Stimulated activated naive CD8-positive, alpha-beta T cell treated with anti-CD3 and anti-CD28 coated beads, Interleukin-15, amount 100 ng/mL, for 72 hours (primary cell): ENCODE measurements around the gene YAF2.
"Not testable (repeated sequence)": the region's sequence is repeated elsewhere in the genome, so short reads cannot be mapped to it uniquely, and the experiment has no call there.

Experiments
- ATAC-seq: fragments of 150-1000 bp; cut with Tn5 transposase; 2 replicates; pipeline ENCODE4 v1.10.0; 2021; ENCODE audit warnings: mild to moderate bottlenecking, moderate library complexity
- DNase-seq, 2 donors: peaks; one replicate each; pipeline ENCODE4 v3.0.0; 2021 to 2022
- H3K27ac Mint-ChIP-seq, 2 donors: one replicate each; pipeline ENCODE4 v1.8.0; 2022; ENCODE audit warnings: mild to moderate bottlenecking in 2 of 2, mixed read lengths in 2 of 2, moderate library complexity in 2 of 2
- H3K27me3 Mint-ChIP-seq: one replicate; pipeline ENCODE4 v1.8.0; 2022; ENCODE audit warnings: mixed read lengths
- H3K4me1 Mint-ChIP-seq: one replicate; pipeline ENCODE4 v1.8.0; 2022; ENCODE audit warnings: mild to moderate bottlenecking, mixed read lengths
- H3K4me3 Mint-ChIP-seq, 2 donors: one replicate each; pipeline ENCODE4 v1.8.0; 2022; ENCODE audit warnings: mild to moderate bottlenecking in 2 of 2, mixed read lengths in 2 of 2, moderate library complexity in 1 of 2
- H3K9me3 Mint-ChIP-seq, 2 donors: one replicate each; pipeline ENCODE4 v1.8.0; 2022; ENCODE audit warnings: mixed read lengths in 2 of 2

YAF2 gene

DNA sequence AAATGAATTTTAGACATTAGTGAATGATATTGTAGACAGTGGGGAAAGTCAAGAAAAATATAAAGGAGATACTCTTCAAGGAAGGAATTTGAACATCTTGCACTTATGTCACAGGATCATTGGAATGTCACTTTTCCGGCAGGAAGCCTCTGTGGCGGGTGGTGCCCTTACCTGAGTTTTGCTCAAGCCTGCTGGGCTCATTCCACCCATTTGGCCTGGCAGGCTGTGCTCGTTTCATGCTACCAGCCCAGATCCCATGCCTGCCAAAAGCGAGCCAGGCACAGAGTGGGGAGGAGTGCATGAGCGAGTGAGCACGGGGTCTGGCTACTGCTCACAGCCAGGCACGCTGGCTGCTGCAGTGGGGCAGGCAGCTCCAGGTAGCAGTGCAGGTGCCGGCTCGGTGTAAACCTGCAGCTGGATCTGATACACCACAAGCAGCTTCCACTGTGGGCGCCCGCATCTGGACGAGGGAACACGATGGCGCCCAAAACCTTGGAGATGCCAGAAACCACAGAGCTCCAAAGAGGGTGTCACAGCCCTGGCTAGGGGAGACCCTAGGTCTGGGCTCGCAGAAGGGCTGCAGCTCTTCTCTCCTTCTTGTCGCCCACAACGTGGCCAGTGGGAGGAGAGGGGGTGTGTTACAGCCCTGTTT is 28.7 kb upstream of the YAF2 start:
- DNase-seq (no peak), ATAC-seq (no peak)
- H3K9me3 Mint-ChIP-seq = no peaks in the 10 kb centered on the region
- H3K27ac Mint-ChIP-seq = no peak overlapping the region
- H3K4me3 Mint-ChIP-seq = no peak overlapping the region
- H3K27me3 Mint-ChIP-seq = no peaks in the 10 kb centered on the region
- H3K4me1 Mint-ChIP-seq = no peaks in the 10 kb centered on the region

DNA sequence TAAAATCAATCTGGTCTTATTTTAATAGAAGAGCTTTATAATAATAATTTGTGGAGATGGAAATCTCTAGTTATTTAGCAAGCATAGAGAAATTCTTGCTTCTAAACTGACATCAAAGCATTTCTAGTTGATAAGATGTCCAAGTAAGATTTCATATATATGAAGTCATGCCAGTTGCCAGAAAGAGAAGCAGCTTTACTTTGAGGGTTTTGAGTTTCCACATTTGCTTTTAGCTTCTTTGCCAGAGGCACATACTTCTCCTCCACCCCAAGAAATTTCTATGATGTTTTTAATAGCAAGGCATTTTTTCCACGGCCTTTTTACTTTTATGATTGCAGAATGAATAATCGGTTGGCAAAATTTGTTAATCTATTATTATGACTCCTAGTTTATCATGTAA is 24.2 kb upstream of the YAF2 start:
- H3K4me1 Mint-ChIP-seq = no peaks in the 10 kb centered on the region
- H3K27me3 Mint-ChIP-seq = no peaks in the 10 kb centered on the region
- no peak overlapping the region for H3K27ac Mint-ChIP-seq
- no peak overlapping the region for H3K4me3 Mint-ChIP-seq
- DNase-seq (no peak), ATAC-seq (no peak)
- peaks cover 0 to 2% of the 10 kb centered on the region in 2 donors for H3K9me3 Mint-ChIP-seq

- Mint-ChIP-seq H3K4me3 (no peak overlapping the region), H3K27ac (no peak overlapping the region), H3K4me1 (no peaks in the 10 kb centered on the region), H3K9me3 (peaks cover 0 to 5% of the 10 kb centered on the region in 2 donors), H3K27me3 (no peaks in the 10 kb centered on the region)
- ATAC-seq (no peak), DNase-seq (no peak)
These were observed 23.7 kb upstream of the YAF2 start for GRCh38 chr12:42261708-42262107.

DNA sequence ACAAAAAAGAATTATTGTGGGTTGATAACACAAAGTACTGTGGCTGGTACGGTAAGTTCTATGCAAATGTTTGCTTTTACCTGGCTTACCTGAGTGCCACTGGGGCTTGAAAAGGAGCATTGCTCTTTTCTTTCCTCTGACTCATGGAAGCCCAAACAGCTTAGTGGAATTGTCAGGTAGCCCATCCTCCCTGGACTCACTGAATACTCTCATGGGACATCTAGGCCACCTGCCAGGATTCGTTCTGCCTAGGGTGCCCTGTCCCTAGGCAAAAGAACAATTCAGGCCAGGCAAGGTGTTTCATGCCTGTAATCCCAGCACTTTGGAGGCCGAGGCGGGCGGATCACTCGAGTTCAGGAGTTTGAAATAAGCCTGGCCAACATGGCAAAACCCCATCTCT is 22.5 kb upstream of the YAF2 start:
- no peak for ATAC-seq
- Mint-ChIP-seq H3K4me1 (peaks cover 5% of the 10 kb centered on the region), H3K4me3 (no peak overlapping the region), H3K27me3 (no peaks in the 10 kb centered on the region), H3K27ac (no peak overlapping the region), H3K9me3 (peaks cover 0 to 5% of the 10 kb centered on the region in 2 donors)
- no peak for DNase-seq

DNA sequence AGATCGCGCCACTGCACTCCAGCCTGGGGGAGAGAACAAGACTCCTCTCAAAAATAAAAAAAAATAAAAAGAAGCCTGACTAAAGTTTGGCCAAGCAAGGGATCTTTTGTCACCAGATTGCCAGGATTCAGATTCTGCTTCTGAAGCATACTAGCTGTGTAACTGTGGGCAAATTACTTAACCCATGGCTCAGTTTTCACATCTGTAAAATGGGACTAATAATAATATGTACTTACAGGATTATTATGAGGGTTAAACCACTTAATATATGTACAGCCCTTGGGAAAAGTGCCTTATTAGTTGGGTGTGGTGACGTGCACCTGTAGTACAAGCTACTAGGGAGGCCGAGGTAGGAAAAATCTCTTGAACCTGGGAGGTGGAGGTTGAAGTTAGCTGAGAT is 21.7 kb upstream of the YAF2 start:
- Mint-ChIP-seq H3K9me3 (peaks cover 0 to 5% of the 10 kb centered on the region in 2 donors), H3K4me3 (no peak overlapping the region), H3K27me3 (no peaks in the 10 kb centered on the region), H3K4me1 (peaks cover 7% of the 10 kb centered on the region), H3K27ac (peak overlapping the region in 1 of 2 donors; percentile 10)
- ATAC-seq (no peak), DNase-seq (no peak)

GRCh38 chr12:42255866-42256261 is 17.8 kb upstream of the YAF2 start:
- DNase-seq (no peak), ATAC-seq (peak; percentile 73)
- no peaks in the 10 kb centered on the region for H3K27me3 Mint-ChIP-seq
- peaks cover 7% of the 10 kb centered on the region for H3K4me1 Mint-ChIP-seq
- H3K4me3 Mint-ChIP-seq = no peak overlapping the region
- peaks cover 5 to 7% of the 10 kb centered on the region in 2 donors for H3K9me3 Mint-ChIP-seq
- peak overlapping the region in 1 of 2 donors; percentile 59 for H3K27ac Mint-ChIP-seq

DNA sequence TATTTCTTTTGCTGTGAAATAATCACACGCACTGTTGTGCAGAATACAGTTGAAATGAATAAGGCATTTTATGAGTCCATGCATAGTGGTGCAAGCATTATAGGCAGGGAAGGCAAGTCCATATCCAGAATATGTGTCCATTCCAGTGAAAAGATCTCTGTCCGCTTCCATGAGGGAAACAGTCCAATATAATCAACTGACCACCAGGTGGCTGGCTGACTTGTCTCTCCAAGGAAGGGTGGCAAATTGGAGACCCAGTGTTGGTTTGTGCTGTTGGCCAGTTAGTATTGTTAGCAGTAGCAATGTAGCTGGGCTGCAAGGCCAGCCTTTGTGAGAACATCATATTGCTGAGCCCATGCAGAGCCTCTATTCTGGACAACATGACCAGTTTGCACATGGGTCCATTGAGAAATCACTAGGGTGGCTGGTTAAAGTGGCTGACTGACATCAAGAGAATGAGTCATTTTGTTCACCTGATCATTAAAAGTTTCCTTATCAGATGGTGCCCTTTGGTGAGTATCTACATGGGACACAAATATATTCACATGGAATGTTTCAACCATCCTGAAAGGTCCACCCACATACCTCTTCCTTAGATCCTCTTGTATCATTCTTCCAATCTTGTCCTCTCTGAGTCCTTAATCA is 17.3 kb upstream of the YAF2 start:
- DNase-seq (no peak), ATAC-seq (peak; percentile 53)
- H3K27me3 Mint-ChIP-seq = no peaks in the 10 kb centered on the region
- no peak overlapping the region for H3K4me3 Mint-ChIP-seq
- H3K27ac Mint-ChIP-seq = peak overlapping the region in 1 of 2 donors; percentile 59
- H3K9me3 Mint-ChIP-seq = peaks cover 5 to 7% of the 10 kb centered on the region in 2 donors
- H3K4me1 Mint-ChIP-seq = peaks cover 7% of the 10 kb centered on the region

DNA sequence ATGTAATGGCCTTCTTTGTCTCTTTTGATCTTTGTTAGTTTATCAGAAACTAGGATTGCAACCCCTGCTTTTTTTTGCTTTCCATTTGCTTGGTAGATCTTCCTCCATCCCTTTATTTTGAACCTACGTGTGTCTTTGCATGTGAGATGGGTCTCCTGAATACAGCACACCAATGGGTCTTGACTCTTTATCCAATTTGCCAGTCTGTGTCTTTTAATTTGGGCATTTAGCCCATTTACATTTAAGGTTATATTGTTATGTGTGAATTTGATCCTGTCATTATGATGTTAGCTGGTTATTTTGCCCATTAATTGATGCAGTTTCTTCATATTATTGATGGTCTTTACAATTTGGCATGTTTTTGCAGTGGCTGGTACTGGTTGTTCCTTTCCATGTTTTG is 14.6 kb upstream of the YAF2 start:
- not testable (repeated sequence) for H3K4me1 Mint-ChIP-seq

GRCh38 chr12:42249033-42249432 is 11.0 kb upstream of the YAF2 start:
- not testable (repeated sequence) for H3K27ac Mint-ChIP-seq

More for the DNA sequence above, 14.6 kb upstream of the YAF2 start:
- H3K27ac Mint-ChIP-seq, H3K27me3 Mint-ChIP-seq, DNase-seq, H3K4me3 Mint-ChIP-seq, ATAC-seq, H3K9me3 Mint-ChIP-seq: not testable (repeated sequence)

DNA sequence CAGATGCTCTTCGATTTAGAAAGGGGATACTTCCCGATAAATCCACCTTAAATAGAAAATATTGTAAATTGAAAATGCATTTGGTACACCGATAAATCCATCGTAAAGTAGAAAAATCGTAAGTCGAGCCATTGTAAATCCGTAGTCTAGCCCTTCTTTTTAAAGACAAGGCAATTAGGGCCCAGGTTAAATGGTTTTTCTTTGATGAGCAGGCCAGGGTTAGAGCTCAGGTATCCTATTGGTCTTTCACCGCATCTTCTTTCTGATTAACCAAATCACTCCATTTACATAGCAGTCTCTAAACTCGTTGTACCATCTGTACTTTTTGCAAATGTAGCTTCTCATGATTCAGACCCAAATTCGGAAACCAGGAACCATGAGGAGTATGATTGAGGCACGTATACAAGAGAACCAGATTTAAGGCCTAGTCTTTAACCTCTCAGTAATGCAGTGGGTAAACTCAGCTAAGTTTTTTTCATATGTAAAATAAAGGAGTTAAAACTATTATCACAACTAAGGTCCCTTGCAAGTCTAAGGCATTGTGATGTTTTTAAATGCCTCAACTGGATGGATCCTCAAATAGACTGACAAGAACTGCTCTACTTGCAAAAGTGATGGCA is 2.2 kb upstream of the YAF2 start:
- Mint-ChIP-seq H3K4me3 (no peak overlapping the region), H3K9me3 (no peaks in the 10 kb centered on the region), H3K27me3 (no peaks in the 10 kb centered on the region), H3K4me1 (peaks cover 24% of the 10 kb centered on the region), H3K27ac (no peak overlapping the region)
- ATAC-seq = no peak
- DNase-seq = no peak

More at GRCh38 chr12:42249033-42249432, 11.0 kb upstream of the YAF2 start:
- H3K9me3 Mint-ChIP-seq, H3K4me1 Mint-ChIP-seq, H3K27me3 Mint-ChIP-seq, H3K4me3 Mint-ChIP-seq, ATAC-seq, DNase-seq: not testable (repeated sequence)

DNA sequence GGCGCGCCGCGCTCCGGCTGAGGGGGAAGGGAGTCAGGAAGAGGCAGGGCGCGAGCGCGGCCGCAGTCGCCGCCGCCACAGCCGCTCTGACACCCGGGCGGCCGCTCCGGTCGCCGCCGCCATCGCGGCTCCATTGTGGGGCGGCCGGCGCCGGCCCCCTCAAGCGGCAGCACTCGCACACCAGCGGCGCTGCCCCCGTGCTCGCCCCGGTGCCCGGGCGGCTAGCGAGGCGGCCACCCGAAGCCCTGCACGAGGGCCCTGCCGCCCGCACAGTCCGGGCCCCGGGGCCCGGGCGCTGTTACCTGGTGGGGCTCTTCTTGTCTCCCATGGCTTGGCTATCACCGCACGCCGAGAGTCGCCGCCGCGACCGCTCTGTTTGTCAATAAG is 202 bp downstream of the YAF2 start:
- H3K27me3 Mint-ChIP-seq = no peaks in the 10 kb centered on the region
- H3K4me1 Mint-ChIP-seq = peaks cover 46% of the 10 kb centered on the region
- ATAC-seq = peak; percentile 47
- H3K9me3 Mint-ChIP-seq = no peaks in the 10 kb centered on the region
- H3K4me3 Mint-ChIP-seq = peak overlapping the region; percentile 87 to 93
- DNase-seq = no peak
- peak overlapping the region; percentile 85 to 92 for H3K27ac Mint-ChIP-seq

GRCh38 chr12:42237052-42237852 is 796 bp downstream of the YAF2 start:
- H3K4me1 Mint-ChIP-seq = peaks cover 52% of the 10 kb centered on the region
- H3K27ac Mint-ChIP-seq = peak overlapping the region; percentile 95 to 98
- H3K27me3 Mint-ChIP-seq = no peaks in the 10 kb centered on the region
- no peaks in the 10 kb centered on the region for H3K9me3 Mint-ChIP-seq
- peak; percentile 75 to 80 for DNase-seq
- ATAC-seq = peak; percentile 87
- H3K4me3 Mint-ChIP-seq = peak overlapping the region; percentile 85 to 93

DNA sequence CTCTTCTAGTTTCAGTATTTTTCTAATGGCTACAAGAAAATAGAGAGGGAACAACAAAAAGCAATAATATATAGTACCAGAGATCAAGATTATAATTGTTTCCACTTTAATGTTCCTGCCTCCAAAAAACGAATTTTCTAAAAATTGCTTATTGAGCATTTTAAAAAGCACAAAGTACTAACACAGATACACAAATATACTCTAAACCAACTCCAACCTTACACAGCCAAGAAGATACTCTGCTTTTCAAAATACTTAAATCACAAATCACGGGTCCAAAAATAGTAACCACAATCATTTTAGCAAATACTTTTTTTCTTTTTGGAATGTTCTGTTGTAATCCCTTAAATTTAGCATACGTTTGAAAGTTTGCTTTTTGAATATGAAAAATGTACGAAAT is 2.0 kb downstream of the YAF2 start:
- Mint-ChIP-seq H3K27me3 (no peaks in the 10 kb centered on the region), H3K4me1 (peaks cover 55% of the 10 kb centered on the region), H3K27ac (peak overlapping the region in 1 of 2 donors; percentile 40), H3K4me3 (peak overlapping the region; percentile 69 to 74), H3K9me3 (no peaks in the 10 kb centered on the region)
- DNase-seq = no peak
- no peak for ATAC-seq

DNA sequence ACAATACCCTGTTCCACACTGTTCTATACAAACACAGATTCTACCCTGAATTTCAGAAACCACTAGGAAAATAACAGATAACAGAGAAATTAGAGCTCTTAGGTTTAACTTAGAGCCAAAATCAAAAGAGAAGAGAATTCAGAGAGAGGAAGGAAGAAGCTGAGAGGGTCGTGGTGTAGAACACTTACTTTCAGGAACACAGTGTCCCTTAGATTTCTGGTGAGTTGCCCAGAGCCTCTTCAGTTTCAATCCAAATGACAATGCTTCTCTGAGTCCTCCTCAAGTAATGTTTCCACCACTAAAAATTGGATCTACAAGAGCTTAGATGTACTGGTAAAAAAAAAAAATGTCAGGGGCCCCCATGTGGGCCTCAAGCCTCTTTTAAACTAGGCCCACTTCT is 2.6 kb downstream of the YAF2 start:
- H3K27me3 Mint-ChIP-seq = no peaks in the 10 kb centered on the region
- no peak overlapping the region for H3K27ac Mint-ChIP-seq
- peak overlapping the region; percentile 69 to 74 for H3K4me3 Mint-ChIP-seq
- no peaks in the 10 kb centered on the region for H3K9me3 Mint-ChIP-seq
- DNase-seq (no peak), ATAC-seq (no peak)
- H3K4me1 Mint-ChIP-seq = peaks cover 59% of the 10 kb centered on the region

- H3K27ac Mint-ChIP-seq = no peak overlapping the region
- peak overlapping the region in 1 of 2 donors; percentile 39 for H3K4me3 Mint-ChIP-seq
These were observed 3.1 kb downstream of the YAF2 start for GRCh38 chr12:42234970-42235369.

More at GRCh38 chr12:42234970-42235369, 3.1 kb downstream of the YAF2 start:
- DNase-seq (no peak), ATAC-seq (no peak)
- Mint-ChIP-seq H3K9me3 (no peaks in the 10 kb centered on the region), H3K27me3 (no peaks in the 10 kb centered on the region), H3K4me1 (peaks cover 63% of the 10 kb centered on the region)
